SK-N-SH treated with all-trans-retinoic acid at 6 μM for 48 hours (cell line): ENCODE measurements around the gene RAB36.

ENCODE experiments used
- ATAC-seq: fragments of 200-7000 bp; cut with Tn5 transposase; 3 replicates; pipeline ENCODE4 v1.9.1; 2020; ENCODE audit warnings: mild to moderate bottlenecking, moderate library complexity
- ARNTL ChIP-seq: fragments of 450-650 bp; formaldehyde crosslinking; IDR thresholded peaks from 2 replicates; pipeline ENCODE4 v1.5.0; 2020; ENCODE audit warnings: low read depth, mild to moderate bottlenecking, moderate library complexity, borderline replicate concordance
- BACH2 ChIP-seq: fragments of 250-450 bp; sonication (Bioruptor Pico); IDR thresholded peaks from 2 replicates; pipeline ENCODE4 v1.9.0; 2021; ENCODE audit warnings: mild to moderate bottlenecking, borderline replicate concordance
- CSDC2 ChIP-seq: fragments of 250-450 bp; sonication (Bioruptor Pico); IDR thresholded peaks from 2 replicates; pipeline ENCODE4 v1.5.0; 2020; ENCODE audit warnings: mild to moderate bottlenecking, moderate library complexity
- ESRRG ChIP-seq: fragments of 250-450 bp; sonication (Bioruptor Pico); IDR thresholded peaks from 2 replicates; pipeline ENCODE4 v1.6.1; 2021; ENCODE audit warnings: mild to moderate bottlenecking
- GLIS3 ChIP-seq: fragments of 250-450 bp; sonication (Bioruptor Pico); IDR thresholded peaks from 2 replicates; pipeline ENCODE4 v1.5.0; 2020; ENCODE audit warnings: mild to moderate bottlenecking, moderate library complexity
- ISL1 ChIP-seq: fragments of 250-450 bp; sonication (Bioruptor Pico); IDR thresholded peaks from 2 replicates; pipeline ENCODE4 v2.1.2; 2022; ENCODE audit warnings: mild to moderate bottlenecking, moderate library complexity
- OSR1 ChIP-seq: fragments of 250-450 bp; sonication (Bioruptor Pico); IDR thresholded peaks from 2 replicates; pipeline ENCODE4 v1.8.0; 2022; ENCODE audit warnings: moderate library complexity, mild to moderate bottlenecking, inconsistent platforms
- PPARA ChIP-seq: fragments of 250-450 bp; sonication (Bioruptor Pico); IDR thresholded peaks from 2 replicates; pipeline ENCODE4 v1.5.0; 2020; ENCODE audit warnings: mild to moderate bottlenecking, borderline replicate concordance
- RARB ChIP-seq: fragments of 250-450 bp; sonication (Bioruptor Pico); IDR thresholded peaks from 2 replicates; pipeline ENCODE4 v1.8.0; 2021; ENCODE audit warnings: mild to moderate bottlenecking, moderate library complexity
- SNAI2 ChIP-seq: fragments of 250-450 bp; sonication (Bioruptor Pico); IDR thresholded peaks from 2 replicates; pipeline ENCODE4 v1.5.0; 2020; ENCODE audit warnings: mild to moderate bottlenecking, moderate library complexity
- TOX ChIP-seq: fragments of 250-450 bp; sonication (Bioruptor Pico); IDR thresholded peaks from 2 replicates; pipeline ENCODE4 v1.8.0; 2021; ENCODE audit warnings: mild to moderate bottlenecking, moderate library complexity, borderline replicate concordance
- ZC3H10 ChIP-seq: fragments of 250-450 bp; sonication (Bioruptor Pico); IDR thresholded peaks from 2 replicates; pipeline ENCODE4 v1.5.1; 2021; ENCODE audit warnings: mild to moderate bottlenecking, moderate library complexity
- ZFP30 ChIP-seq: fragments of 450-650 bp; formaldehyde crosslinking; IDR thresholded peaks from 2 replicates; pipeline ENCODE4 v1.5.0; 2022; ENCODE audit warnings: mild to moderate bottlenecking, moderate library complexity
- ZNF70 ChIP-seq: fragments of 450-650 bp; formaldehyde crosslinking; IDR thresholded peaks from 2 replicates; pipeline ENCODE4 v1.5.0; 2020; ENCODE audit warnings: mild to moderate bottlenecking, moderate library complexity
- ZNF8 ChIP-seq: fragments of 450-650 bp; formaldehyde crosslinking; IDR thresholded peaks from 2 replicates; pipeline ENCODE4 v1.5.0; 2020; ENCODE audit warnings: mild to moderate bottlenecking, moderate library complexity
- TF ChIP-seq, protein P1 (sequence below): fragments of 250-450 bp; sonication (Bioruptor Pico); IDR thresholded peaks from 2 replicates; pipeline ENCODE4 v1.8.0; 2021; ENCODE audit warnings: low read depth, mild to moderate bottlenecking, moderate library complexity, borderline replicate concordance
- TF ChIP-seq, protein P2 (sequence below): fragments of 250-450 bp; sonication (Bioruptor Pico); IDR thresholded peaks from 2 replicates; pipeline ENCODE4 v1.5.1; 2021; ENCODE audit warnings: mild to moderate bottlenecking, moderate library complexity
- TF ChIP-seq, protein P3 (sequence below): fragments of 250-450 bp; sonication (Bioruptor Pico); IDR thresholded peaks from 2 replicates; pipeline ENCODE4 v1.8.0; 2020; ENCODE audit warnings: mild to moderate bottlenecking, moderate library complexity, borderline replicate concordance
- TF ChIP-seq, protein P4 (sequence below): fragments of 250-450 bp; sonication (Bioruptor Pico); IDR thresholded peaks from 2 replicates; pipeline ENCODE4 v1.5.1; 2020; ENCODE audit warnings: low read depth, mild to moderate bottlenecking, moderate library complexity
- TF ChIP-seq, protein P5 (sequence below): fragments of 250-450 bp; sonication (Bioruptor Pico); IDR thresholded peaks from 2 replicates; pipeline ENCODE4 v1.5.0; 2020; ENCODE audit warnings: mild to moderate bottlenecking, moderate library complexity

RAB36 gene

DNA sequence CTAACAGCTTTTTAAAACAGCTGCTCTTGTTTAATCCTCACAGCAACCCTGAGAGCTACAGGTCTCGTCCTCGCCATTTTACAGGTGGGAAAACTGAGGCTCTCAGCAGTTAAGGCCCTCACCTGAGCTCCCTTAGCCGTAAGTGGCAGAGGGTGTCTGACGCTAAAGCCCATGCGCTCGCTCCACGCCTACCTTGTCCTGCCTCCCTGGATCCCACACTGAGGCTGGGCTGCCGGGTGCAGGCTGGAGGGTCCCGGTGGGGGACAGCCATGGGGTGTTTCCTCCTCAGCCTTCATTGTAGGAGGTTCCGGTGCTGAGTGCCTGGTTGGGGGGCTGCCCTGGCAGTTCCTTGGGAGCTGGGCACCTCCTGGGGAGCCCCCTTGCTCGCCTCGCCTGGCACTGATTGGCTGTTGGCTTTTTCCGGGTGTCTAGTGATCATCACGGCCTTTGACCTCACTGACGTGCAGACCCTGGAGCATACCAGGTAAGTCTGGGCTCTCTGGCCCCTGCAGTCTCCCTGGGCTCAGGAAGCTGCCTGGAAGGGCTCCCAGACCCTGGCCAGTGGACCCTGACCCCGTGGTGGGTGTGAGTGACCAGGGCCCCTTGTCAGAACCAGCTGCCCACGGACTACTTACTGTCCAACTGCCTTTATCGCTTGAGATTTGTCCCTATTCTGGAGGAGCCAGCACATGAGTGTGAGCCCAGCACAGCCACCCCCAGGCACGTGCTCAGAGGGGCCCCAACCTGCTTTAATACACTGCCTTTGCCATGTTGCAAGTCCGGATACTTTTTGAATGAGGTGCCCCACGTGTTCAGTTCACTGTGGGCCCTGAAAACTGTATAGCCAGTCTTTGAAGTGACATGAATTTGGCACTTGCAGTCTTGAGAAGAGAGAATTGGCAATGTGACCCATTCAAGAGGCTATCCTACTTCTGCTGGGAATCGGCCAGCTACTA lies 12.6 kb downstream of the RAB36 start (continued):
- TF ChIP-seq, protein P1, sequence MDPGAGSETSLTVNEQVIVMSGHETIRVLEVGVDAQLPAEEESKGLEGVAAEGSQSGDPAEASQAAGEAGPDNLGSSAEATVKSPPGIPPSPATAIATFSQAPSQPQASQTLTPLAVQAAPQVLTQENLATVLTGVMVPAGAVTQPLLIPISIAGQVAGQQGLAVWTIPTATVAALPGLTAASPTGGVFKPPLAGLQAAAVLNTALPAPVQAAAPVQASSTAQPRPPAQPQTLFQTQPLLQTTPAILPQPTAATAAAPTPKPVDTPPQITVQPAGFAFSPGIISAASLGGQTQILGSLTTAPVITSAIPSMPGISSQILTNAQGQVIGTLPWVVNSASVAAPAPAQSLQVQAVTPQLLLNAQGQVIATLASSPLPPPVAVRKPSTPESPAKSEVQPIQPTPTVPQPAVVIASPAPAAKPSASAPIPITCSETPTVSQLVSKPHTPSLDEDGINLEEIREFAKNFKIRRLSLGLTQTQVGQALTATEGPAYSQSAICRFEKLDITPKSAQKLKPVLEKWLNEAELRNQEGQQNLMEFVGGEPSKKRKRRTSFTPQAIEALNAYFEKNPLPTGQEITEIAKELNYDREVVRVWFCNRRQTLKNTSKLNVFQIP, result no peak
- TF ChIP-seq ESRRG (CRISPR knock-in tag), result no peak
- TF ChIP-seq, all 23 proteins: peak for 0

DNA sequence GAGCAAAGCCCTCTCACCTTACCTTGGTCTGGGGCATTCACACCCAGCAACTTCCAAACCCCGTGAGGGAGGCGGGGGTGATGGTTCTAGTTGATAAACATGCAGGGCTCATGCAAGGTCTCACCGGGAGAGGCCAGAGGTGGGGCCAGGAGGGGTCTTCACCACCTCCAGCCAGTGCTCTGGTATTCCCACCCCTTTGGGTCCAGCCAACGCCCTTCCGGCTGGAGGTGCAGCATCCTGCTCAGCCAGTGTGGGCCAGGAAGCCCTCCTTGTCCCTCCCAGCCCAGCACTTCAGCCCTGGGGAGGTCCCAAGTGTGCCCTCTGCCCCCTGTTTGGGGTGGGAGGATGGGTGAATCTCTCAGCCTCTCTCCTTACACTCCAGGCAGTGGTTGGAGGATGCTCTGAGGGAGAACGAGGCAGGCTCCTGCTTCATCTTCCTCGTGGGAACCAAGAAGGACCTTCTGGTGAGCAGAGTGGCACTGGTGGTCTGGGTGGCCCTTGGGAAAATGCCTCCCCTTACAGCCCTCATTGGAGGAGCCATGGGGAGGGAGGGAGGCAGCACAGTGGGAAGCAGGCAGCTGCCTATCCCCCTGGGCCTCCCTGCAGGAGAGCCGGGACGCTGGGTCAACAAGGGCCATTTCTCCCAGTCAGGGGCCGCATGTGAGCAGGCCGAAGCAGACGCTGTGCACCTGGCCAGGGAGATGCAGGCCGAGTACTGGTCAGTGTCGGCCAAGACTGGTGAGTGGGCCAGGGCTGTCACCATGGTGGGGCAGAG lies 13.4 kb downstream of the RAB36 start:
- no peak for ATAC-seq
- TF ChIP-seq, protein P2, sequence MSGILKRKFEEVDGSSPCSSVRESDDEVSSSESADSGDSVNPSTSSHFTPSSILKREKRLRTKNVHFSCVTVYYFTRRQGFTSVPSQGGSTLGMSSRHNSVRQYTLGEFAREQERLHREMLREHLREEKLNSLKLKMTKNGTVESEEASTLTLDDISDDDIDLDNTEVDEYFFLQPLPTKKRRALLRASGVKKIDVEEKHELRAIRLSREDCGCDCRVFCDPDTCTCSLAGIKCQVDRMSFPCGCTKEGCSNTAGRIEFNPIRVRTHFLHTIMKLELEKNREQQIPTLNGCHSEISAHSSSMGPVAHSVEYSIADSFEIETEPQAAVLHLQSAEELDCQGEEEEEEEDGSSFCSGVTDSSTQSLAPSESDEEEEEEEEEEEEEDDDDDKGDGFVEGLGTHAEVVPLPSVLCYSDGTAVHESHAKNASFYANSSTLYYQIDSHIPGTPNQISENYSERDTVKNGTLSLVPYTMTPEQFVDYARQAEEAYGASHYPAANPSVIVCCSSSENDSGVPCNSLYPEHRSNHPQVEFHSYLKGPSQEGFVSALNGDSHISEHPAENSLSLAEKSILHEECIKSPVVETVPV (CRISPR knock-in tag), result no peak
- TF ChIP-seq ZNF8 (CRISPR knock-in tag) (no peak), ARNTL (CRISPR knock-in tag) (no peak), CSDC2 (CRISPR knock-in tag) (no peak), ZC3H10 (CRISPR knock-in tag) (no peak), PPARA (no peak), TOX (CRISPR knock-in tag) (no peak), BACH2 (CRISPR knock-in tag) (no peak), ZFP30 (no peak), ISL1 (CRISPR knock-in tag) (no peak)
- TF ChIP-seq, protein P1, result no peak
- TF ChIP-seq, protein P3, sequence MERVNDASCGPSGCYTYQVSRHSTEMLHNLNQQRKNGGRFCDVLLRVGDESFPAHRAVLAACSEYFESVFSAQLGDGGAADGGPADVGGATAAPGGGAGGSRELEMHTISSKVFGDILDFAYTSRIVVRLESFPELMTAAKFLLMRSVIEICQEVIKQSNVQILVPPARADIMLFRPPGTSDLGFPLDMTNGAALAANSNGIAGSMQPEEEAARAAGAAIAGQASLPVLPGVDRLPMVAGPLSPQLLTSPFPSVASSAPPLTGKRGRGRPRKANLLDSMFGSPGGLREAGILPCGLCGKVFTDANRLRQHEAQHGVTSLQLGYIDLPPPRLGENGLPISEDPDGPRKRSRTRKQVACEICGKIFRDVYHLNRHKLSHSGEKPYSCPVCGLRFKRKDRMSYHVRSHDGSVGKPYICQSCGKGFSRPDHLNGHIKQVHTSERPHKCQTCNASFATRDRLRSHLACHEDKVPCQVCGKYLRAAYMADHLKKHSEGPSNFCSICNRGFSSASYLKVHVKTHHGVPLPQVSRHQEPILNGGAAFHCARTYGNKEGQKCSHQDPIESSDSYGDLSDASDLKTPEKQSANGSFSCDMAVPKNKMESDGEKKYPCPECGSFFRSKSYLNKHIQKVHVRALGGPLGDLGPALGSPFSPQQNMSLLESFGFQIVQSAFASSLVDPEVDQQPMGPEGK (CRISPR knock-in tag), result no peak

DNA sequence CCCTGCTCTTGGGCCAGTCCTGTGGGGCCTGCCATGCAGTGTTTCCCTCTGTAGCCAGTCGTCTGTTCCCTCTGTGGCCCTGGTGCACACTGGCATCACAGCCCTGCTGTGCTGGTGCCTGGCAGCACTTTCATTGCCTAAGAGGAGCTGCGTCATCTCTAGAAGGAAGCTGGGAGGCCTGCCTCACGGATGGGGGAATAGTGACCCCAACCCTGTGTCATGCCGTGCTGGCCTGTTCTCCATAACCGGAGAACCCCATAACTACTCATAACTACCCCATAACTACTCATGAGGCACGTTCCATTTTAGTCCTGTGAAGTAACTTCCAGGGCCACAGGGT lies 14.0 kb downstream of the RAB36 start:
- ATAC-seq, result no peak
- TF ChIP-seq BACH2 (CRISPR knock-in tag), result no peak
- no peak for TF ChIP-seq CSDC2 (CRISPR knock-in tag)
- TF ChIP-seq, protein P2 (CRISPR knock-in tag), result no peak
- no peak for TF ChIP-seq ZNF70 (CRISPR knock-in tag)
- no peak for TF ChIP-seq ZFP30
- TF ChIP-seq ARNTL (CRISPR knock-in tag), result no peak
- TF ChIP-seq, protein P4, sequence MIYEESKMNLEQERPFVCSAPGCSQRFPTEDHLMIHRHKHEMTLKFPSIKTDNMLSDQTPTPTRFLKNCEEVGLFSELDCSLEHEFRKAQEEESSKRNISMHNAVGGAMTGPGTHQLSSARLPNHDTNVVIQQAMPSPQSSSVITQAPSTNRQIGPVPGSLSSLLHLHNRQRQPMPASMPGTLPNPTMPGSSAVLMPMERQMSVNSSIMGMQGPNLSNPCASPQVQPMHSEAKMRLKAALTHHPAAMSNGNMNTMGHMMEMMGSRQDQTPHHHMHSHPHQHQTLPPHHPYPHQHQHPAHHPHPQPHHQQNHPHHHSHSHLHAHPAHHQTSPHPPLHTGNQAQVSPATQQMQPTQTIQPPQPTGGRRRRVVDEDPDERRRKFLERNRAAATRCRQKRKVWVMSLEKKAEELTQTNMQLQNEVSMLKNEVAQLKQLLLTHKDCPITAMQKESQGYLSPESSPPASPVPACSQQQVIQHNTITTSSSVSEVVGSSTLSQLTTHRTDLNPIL (CRISPR knock-in tag), result no peak
- TF ChIP-seq ISL1 (CRISPR knock-in tag), result no peak
- TF ChIP-seq OSR1 (CRISPR knock-in tag), result no peak
- TF ChIP-seq GLIS3 (CRISPR knock-in tag), result no peak
- TF ChIP-seq, protein P5, sequence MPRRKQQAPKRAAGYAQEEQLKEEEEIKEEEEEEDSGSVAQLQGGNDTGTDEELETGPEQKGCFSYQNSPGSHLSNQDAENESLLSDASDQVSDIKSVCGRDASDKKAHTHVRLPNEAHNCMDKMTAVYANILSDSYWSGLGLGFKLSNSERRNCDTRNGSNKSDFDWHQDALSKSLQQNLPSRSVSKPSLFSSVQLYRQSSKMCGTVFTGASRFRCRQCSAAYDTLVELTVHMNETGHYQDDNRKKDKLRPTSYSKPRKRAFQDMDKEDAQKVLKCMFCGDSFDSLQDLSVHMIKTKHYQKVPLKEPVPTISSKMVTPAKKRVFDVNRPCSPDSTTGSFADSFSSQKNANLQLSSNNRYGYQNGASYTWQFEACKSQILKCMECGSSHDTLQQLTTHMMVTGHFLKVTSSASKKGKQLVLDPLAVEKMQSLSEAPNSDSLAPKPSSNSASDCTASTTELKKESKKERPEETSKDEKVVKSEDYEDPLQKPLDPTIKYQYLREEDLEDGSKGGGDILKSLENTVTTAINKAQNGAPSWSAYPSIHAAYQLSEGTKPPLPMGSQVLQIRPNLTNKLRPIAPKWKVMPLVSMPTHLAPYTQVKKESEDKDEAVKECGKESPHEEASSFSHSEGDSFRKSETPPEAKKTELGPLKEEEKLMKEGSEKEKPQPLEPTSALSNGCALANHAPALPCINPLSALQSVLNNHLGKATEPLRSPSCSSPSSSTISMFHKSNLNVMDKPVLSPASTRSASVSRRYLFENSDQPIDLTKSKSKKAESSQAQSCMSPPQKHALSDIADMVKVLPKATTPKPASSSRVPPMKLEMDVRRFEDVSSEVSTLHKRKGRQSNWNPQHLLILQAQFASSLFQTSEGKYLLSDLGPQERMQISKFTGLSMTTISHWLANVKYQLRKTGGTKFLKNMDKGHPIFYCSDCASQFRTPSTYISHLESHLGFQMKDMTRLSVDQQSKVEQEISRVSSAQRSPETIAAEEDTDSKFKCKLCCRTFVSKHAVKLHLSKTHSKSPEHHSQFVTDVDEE (CRISPR knock-in tag), result no peak
- TF ChIP-seq, protein P3 (CRISPR knock-in tag), result no peak
- no peak for TF ChIP-seq ZC3H10 (CRISPR knock-in tag)
- TF ChIP-seq ZNF8 (CRISPR knock-in tag), result no peak
- TF ChIP-seq PPARA, result no peak
- TF ChIP-seq RARB (CRISPR knock-in tag), result no peak
- no peak for TF ChIP-seq SNAI2 (CRISPR knock-in tag)
- no peak for TF ChIP-seq ESRRG (CRISPR knock-in tag)
